ENCODE measurements around the gene NOL3.

GRCh38 chr16:67187175-67187890, 17.0 kb downstream of the NOL3 start:
- TF ChIP-seq FOXM1 (IDR thresholded peaks at IDR 0.05; ENCODE audit: borderline replicate concordance, low read depth) (no peak), EP300 (IDR thresholded peaks at IDR 0.05; ENCODE audit: borderline replicate concordance) (no peak), YY1 (IDR thresholded peaks at IDR 0.05; ENCODE audit: low read depth) (no peak)
